ENCODE data around the gene PUM2. TPM values are rescaled to one million over a fixed set of nuclear protein-coding genes. Genes with fewer than 3 reads are reported as not detected.

Gene PUM2
- total and polyA plus RNA-seq, 8 donors: 86.4 to 129 (median 118) TPM

- no peaks in the 10 kb centered on the region for H3K27me3 ChIP-seq
These were observed 8.5 kb upstream of the PUM2 start for GRCh38 chr2:20359096-20359495.

GRCh38 chr2:20357638-20358389, 7.2 kb upstream of the PUM2 start:
- Histone ChIP-seq H3K27me3 (no peaks in the 10 kb centered on the region), H3K9me3 (no peaks in the 10 kb centered on the region), H3K36me3 (no peaks in the 10 kb centered on the region), H3K4me1 (no peaks in the 10 kb centered on the region), H3K4me3 (no peak overlapping the region), H3K27ac (no peak overlapping the region)
- DNase-seq: no peak
- intact Hi-C loops (cut with DNase I): no loop called here
- no peak for ATAC-seq
- TF ChIP-seq CTCF (IDR thresholded peaks at IDR 0.05): no peak

More at GRCh38 chr2:20359096-20359495, 8.5 kb upstream of the PUM2 start:
- no peaks in the 10 kb centered on the region for H3K36me3 ChIP-seq
- no peaks in the 10 kb centered on the region for H3K9me3 ChIP-seq
- no peak for ATAC-seq
- no peak for DNase-seq
- H3K4me3 ChIP-seq: no peak overlapping the region
- H3K4me1 ChIP-seq: no peaks in the 10 kb centered on the region
- intact Hi-C loops (cut with DNase I): no loop called here
- TF ChIP-seq CTCF (IDR thresholded peaks at IDR 0.05): no peak
- H3K27ac ChIP-seq: no peak overlapping the region

- no peak for TF ChIP-seq CTCF (IDR thresholded peaks at IDR 0.05)
- H3K4me1 ChIP-seq: peaks cover 3 to 11% of the 10 kb centered on the region in 2 donors
- no peak for DNase-seq
- no peaks in the 10 kb centered on the region for H3K27me3 ChIP-seq
- intact Hi-C loops (cut with DNase I): no loop called here
- ATAC-seq: no peak
- no peaks in the 10 kb centered on the region for H3K9me3 ChIP-seq
- H3K36me3 ChIP-seq: no peaks in the 10 kb centered on the region
- no peak overlapping the region for H3K4me3 ChIP-seq
- no peak overlapping the region for H3K27ac ChIP-seq
These were observed 5.4 kb upstream of the PUM2 start for GRCh38 chr2:20356042-20356441.

- H3K27ac ChIP-seq: no peak overlapping the region
- no peaks in the 10 kb centered on the region for H3K9me3 ChIP-seq
- TF ChIP-seq CTCF (IDR thresholded peaks at IDR 0.05): no peak
- peaks cover 3 to 11% of the 10 kb centered on the region in 2 donors for H3K4me1 ChIP-seq
- DNase-seq (no peak), ATAC-seq (no peak)
- H3K36me3 ChIP-seq: no peaks in the 10 kb centered on the region
- intact Hi-C loops (cut with DNase I): no loop called here
- H3K4me3 ChIP-seq: no peak overlapping the region
- H3K27me3 ChIP-seq: no peaks in the 10 kb centered on the region
These were observed 4.5 kb upstream of the PUM2 start for GRCh38 chr2:20355131-20355530.

GRCh38 chr2:20353241-20353992, 2.8 kb upstream of the PUM2 start:
- ATAC-seq: no peak
- intact Hi-C loops (cut with DNase I): no loop called here
- H3K27ac ChIP-seq: no peak overlapping the region

More at GRCh38 chr2:20353241-20353992, 2.8 kb upstream of the PUM2 start:
- no peaks in the 10 kb centered on the region for H3K36me3 ChIP-seq
- TF ChIP-seq CTCF (IDR thresholded peaks at IDR 0.05): no peak
- H3K9me3 ChIP-seq: no peaks in the 10 kb centered on the region
- DNase-seq: no peak
- no peaks in the 10 kb centered on the region for H3K27me3 ChIP-seq
- H3K4me3 ChIP-seq: no peak overlapping the region
- H3K4me1 ChIP-seq: peaks cover 12 to 26% of the 10 kb centered on the region in 2 donors
